HEK293 (cell line): ENCODE results near the gene PFDN5.
A peak's percentile ranks its signal among the peaks of the same experiment; 100 is the strongest.

ENCODE experiments used
- CTCF ChIA-PET: fragments of 350-600 bp; formaldehyde crosslinking; extraction: SDS; loops from one replicate; lab custom pipeline; 2021; ENCODE audit warnings: antibody characterized with exemption; lab: Yijun Ruan, JAX
- POLR2A ChIA-PET: fragments of 300-600 bp; formaldehyde crosslinking; extraction: SDS; loops from one replicate; lab custom pipeline; 2020; ENCODE audit warnings: antibody characterized with exemption, inconsistent platforms; lab: Yijun Ruan, JAX
- H3K27ac ChIP-seq: fragments of 200-500 bp; sonication (Bioruptor generic); 2 replicates; pipeline ENCODE4 v1.5.1; 2014; ENCODE audit warnings: low read depth, low read length, control low read depth, inconsistent platforms; ENCODE audit errors: extremely low read depth
- H3K36me3 ChIP-seq, 2 experiments: fragments of 200-500 bp in 1 of 2; sonication (Bioruptor generic) in 1 of 2; 1 replicate in 1 of 2; 2 replicates in 1 of 2; pipeline ENCODE4 v1.5.1; 2014 to 2017; ENCODE audit warnings: inconsistent platforms in 2 of 2, low read length in 2 of 2; ENCODE audit not compliant: control insufficient read depth in 2 of 2, insufficient read depth in 1 of 2
- H3K4me1 ChIP-seq: fragments of 200-500 bp; sonication (Bioruptor generic); 2 replicates; pipeline ENCODE4 v1.5.1; 2014; ENCODE audit warnings: mild to moderate bottlenecking, low read length, inconsistent platforms; ENCODE audit not compliant: control insufficient read depth, insufficient read depth
- H3K4me3 ChIP-seq: 2 replicates; pipeline ENCODE4 v1.5.1; 2011; ENCODE audit warnings: low read depth, mild to moderate bottlenecking, control low read depth, low read length, moderate library complexity
- H3K9me3 ChIP-seq: fragments of 200-500 bp; sonication (Bioruptor generic); 2 replicates; pipeline ENCODE4 v1.5.1; 2014; ENCODE audit warnings: low read depth, low read length, inconsistent platforms; ENCODE audit not compliant: control insufficient read depth, insufficient read depth
- BCL11A ChIP-seq: fragments of 450-650 bp; formaldehyde crosslinking; IDR thresholded peaks from 2 replicates; pipeline ENCODE4 v1.5.1; 2016; ENCODE audit warnings: low read depth, missing biosample characterization, missing genetic modification characterization
- GFI1B ChIP-seq: fragments of 450-650 bp; formaldehyde crosslinking; IDR thresholded peaks from 2 replicates; pipeline ENCODE4 v1.5.1; 2016; ENCODE audit warnings: missing biosample characterization, missing genetic modification characterization
- GLIS1 ChIP-seq: fragments of 450-650 bp; formaldehyde crosslinking; IDR thresholded peaks from 2 replicates; pipeline ENCODE4 v1.5.1; 2016; ENCODE audit warnings: missing biosample characterization, missing genetic modification characterization
- KLF1 ChIP-seq: fragments of 450-650 bp; formaldehyde crosslinking; IDR thresholded peaks from 2 replicates; pipeline ENCODE4 v1.5.1; 2016; ENCODE audit warnings: missing biosample characterization, missing genetic modification characterization
- KLF8 ChIP-seq: fragments of 450-650 bp; formaldehyde crosslinking; IDR thresholded peaks from 2 replicates; pipeline ENCODE4 v1.5.1; 2016; ENCODE audit warnings: missing biosample characterization, missing genetic modification characterization
- KLF9 ChIP-seq: fragments of 450-650 bp; formaldehyde crosslinking; IDR thresholded peaks from 2 replicates; pipeline ENCODE4 v1.5.1; 2016; ENCODE audit warnings: missing biosample characterization, missing genetic modification characterization, low read depth
- SALL2 ChIP-seq: fragments of 450-650 bp; formaldehyde crosslinking; IDR thresholded peaks from 2 replicates; pipeline ENCODE4 v1.5.0; 2017; ENCODE audit warnings: missing biosample characterization, mild to moderate bottlenecking, missing genetic modification characterization, borderline replicate concordance
- ZBTB48 ChIP-seq: fragments of 450-650 bp; formaldehyde crosslinking; IDR thresholded peaks from 2 replicates; pipeline ENCODE4 v1.5.1; 2016; ENCODE audit warnings: missing biosample characterization, missing genetic modification characterization
- ZFP37 ChIP-seq: fragments of 450-650 bp; formaldehyde crosslinking; IDR thresholded peaks from 2 replicates; pipeline ENCODE4 v1.5.1; 2016; ENCODE audit warnings: missing biosample characterization, missing genetic modification characterization
- ZFP41 ChIP-seq: fragments of 450-650 bp; formaldehyde crosslinking; IDR thresholded peaks from 2 replicates; pipeline ENCODE4 v1.5.1; 2016; ENCODE audit warnings: missing biosample characterization, missing genetic modification characterization, borderline replicate concordance
- ZNF133 ChIP-seq: fragments of 450-650 bp; formaldehyde crosslinking; IDR thresholded peaks from 2 replicates; pipeline ENCODE4 v1.5.1; 2016; ENCODE audit warnings: missing biosample characterization, missing genetic modification characterization
- ZNF138 ChIP-seq: fragments of 450-650 bp; formaldehyde crosslinking; IDR thresholded peaks from 2 replicates; pipeline ENCODE4 v1.5.1; 2016; ENCODE audit warnings: missing biosample characterization, missing genetic modification characterization, borderline replicate concordance
- ZNF211 ChIP-seq: fragments of 450-650 bp; formaldehyde crosslinking; IDR thresholded peaks from 2 replicates; pipeline ENCODE4 v1.5.1; 2016; ENCODE audit warnings: low read depth, missing biosample characterization, missing genetic modification characterization
- ZNF335 ChIP-seq: fragments of 450-650 bp; formaldehyde crosslinking; conservative IDR thresholded peaks from 2 replicates; pipeline ENCODE4 v1.5.1; 2016; ENCODE audit warnings: missing biosample characterization, missing genetic modification characterization
- ZNF48 ChIP-seq: fragments of 450-650 bp; formaldehyde crosslinking; IDR thresholded peaks from 2 replicates; pipeline ENCODE4 v1.5.1; 2016; ENCODE audit warnings: missing biosample characterization, missing genetic modification characterization
- ZNF571 ChIP-seq: fragments of 450-650 bp; formaldehyde crosslinking; IDR thresholded peaks from 2 replicates; pipeline ENCODE4 v1.5.0; 2017; ENCODE audit warnings: missing biosample characterization, missing genetic modification characterization
- ZNF600 ChIP-seq: fragments of 450-650 bp; formaldehyde crosslinking; IDR thresholded peaks from 2 replicates; pipeline ENCODE4 v1.5.1; 2016; ENCODE audit warnings: missing biosample characterization, missing genetic modification characterization
- ZNF664 ChIP-seq: fragments of 450-650 bp; formaldehyde crosslinking; IDR thresholded peaks from 2 replicates; pipeline ENCODE4 v1.5.1; 2016; ENCODE audit warnings: missing biosample characterization, missing genetic modification characterization
- TF ChIP-seq, protein P1 (sequence below): fragments of 450-650 bp; formaldehyde crosslinking; IDR thresholded peaks from 2 replicates; pipeline ENCODE4 v1.5.1; 2016; ENCODE audit warnings: missing biosample characterization, missing genetic modification characterization
- TF ChIP-seq, protein P2 (sequence below): fragments of 450-650 bp; formaldehyde crosslinking; IDR thresholded peaks from 2 replicates; pipeline ENCODE4 v1.5.1; 2016; ENCODE audit warnings: missing biosample characterization, missing genetic modification characterization

PFDN5 gene

DNA sequence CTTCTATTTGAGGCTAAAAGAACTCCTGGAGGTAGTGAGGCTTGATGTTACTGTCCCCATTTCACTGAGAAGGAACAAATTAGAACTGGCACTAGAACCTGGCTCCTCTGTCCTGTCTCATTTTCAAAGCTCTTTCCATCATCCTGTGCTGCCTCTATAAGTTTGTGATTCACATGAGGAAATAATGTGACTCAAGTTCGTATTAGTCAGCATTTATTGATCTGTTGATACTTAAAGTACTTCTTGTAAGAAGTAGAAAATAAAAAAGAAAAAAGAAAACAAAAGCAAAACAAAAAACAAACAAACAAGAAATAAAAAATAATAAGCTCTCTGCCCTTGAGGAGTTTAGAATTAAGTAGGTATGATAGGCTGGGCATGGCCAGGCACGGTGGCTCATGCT lies 29.6 kb upstream of the PFDN5 start:
- peak; percentile 30; the same call in 1 of the 2 replicates for TF ChIP-seq ZNF335 (tag by site-specific recombination)
- no peak for TF ChIP-seq GLIS1
- no peak for TF ChIP-seq ZNF664 (tag by site-specific recombination)
- no peak for TF ChIP-seq ZNF211 (tag by site-specific recombination)
- TF ChIP-seq ZNF133 (tag by site-specific recombination), result no peak
- TF ChIP-seq ZFP37 (tag by site-specific recombination), result no peak
- TF ChIP-seq SALL2 (tag by site-specific recombination), result 0 out of 2 replicates have a peak, but pooled peaks have one; percentile 16
- TF ChIP-seq ZBTB48 (tag by site-specific recombination), result no peak
- TF ChIP-seq, protein P1, sequence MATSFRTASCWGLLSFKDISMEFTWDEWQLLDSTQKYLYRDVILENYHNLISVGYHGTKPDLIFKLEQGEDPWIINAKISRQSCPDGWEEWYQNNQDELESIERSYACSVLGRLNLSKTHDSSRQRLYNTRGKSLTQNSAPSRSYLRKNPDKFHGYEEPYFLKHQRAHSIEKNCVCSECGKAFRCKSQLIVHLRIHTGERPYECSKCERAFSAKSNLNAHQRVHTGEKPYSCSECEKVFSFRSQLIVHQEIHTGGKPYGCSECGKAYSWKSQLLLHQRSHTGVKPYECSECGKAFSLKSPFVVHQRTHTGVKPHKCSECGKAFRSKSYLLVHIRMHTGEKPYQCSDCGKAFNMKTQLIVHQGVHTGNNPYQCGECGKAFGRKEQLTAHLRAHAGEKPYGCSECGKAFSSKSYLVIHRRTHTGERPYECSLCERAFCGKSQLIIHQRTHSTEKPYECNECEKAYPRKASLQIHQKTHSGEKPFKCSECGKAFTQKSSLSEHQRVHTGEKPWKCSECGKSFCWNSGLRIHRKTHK (tag by site-specific recombination), result peak; percentile 8; the same call in 1 of the 2 replicates
- TF ChIP-seq ZNF48 (tag by site-specific recombination), result no peak
- no peak for TF ChIP-seq GFI1B
- TF ChIP-seq ZNF600 (tag by site-specific recombination), result no peak
- TF ChIP-seq BCL11A (tag by site-specific recombination), result no peak
- TF ChIP-seq ZNF138 (tag by site-specific recombination), result no peak
- Histone ChIP-seq H3K27ac (no peak overlapping the region), H3K4me3 (no peak overlapping the region), H3K4me1 (peaks cover 5% of the 10 kb centered on the region; the same call in 1 of the 2 replicates), H3K9me3 (no peaks in the 10 kb centered on the region), H3K36me3 (peaks cover under 1 to 20% of the 10 kb centered on the region in 2 experiments; a peak in 2 of 3 replicates)
- ChIA-PET CTCF (interaction anchor here (1.4 to 6.7 kb wide), 2 partner anchors 14 to 54 kb away, joined by 6 to 144 read pairs; partner anchors contain the start of gene ITGB7), POLR2A (interaction anchor here (0.5 to 0.7 kb wide), 2 partner anchors 42 to 234 kb away, joined by 3 to 4 read pairs; no protein-coding TSS in a partner anchor)

DNA sequence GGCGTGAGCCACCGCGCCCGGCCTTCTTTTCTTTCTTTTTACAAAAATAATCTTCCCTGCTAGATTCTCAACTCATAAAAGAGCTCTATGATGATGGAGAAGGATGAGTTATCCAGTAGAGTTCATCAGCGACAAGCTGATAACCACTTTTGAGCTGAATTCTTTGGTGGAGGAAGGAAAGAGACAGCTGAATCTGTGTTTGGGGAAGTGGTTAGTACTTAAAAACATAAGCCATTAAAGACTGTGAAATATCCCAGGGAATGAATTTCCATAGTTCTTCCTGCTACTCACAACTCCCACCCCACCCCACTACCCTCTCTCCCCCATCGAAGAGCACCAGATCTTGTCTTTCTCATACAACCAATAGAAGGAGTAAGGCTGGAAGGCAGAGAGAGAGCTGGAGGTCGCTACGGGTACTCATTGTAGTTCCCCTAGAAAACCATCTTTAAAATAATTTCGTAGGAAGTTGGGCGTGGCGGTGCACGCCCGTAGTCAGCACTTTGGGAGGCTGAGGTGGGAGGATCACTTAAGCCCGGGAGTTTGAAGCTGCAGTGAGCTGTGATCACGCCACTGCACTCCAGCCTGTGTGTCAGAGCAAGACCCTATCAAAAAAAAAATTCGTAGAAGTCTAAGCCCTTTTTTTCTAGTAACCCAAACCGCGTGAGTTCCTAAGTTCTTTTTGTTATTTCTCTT lies 27.9 kb upstream of the PFDN5 start:
- peaks cover 5% of the 10 kb centered on the region; the same call in 1 of the 2 replicates for H3K4me1 ChIP-seq
- TF ChIP-seq ZNF571 (tag by site-specific recombination) (no peak), ZFP41 (tag by site-specific recombination) (no peak), KLF9 (tag by site-specific recombination) (peak; percentile 53; the same call in 1 of the 2 replicates), KLF8 (no peak), KLF1 (tag by site-specific recombination) (peak; percentile 62), ZNF138 (tag by site-specific recombination) (no peak)
- TF ChIP-seq, protein P2, sequence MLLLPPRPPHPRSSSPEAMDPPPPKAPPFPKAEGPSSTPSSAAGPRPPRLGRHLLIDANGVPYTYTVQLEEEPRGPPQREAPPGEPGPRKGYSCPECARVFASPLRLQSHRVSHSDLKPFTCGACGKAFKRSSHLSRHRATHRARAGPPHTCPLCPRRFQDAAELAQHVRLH (tag by site-specific recombination), result no peak
- TF ChIP-seq, all 188 proteins: peak for 2
- Histone ChIP-seq H3K9me3 (no peaks in the 10 kb centered on the region), H3K36me3 (peaks cover 11 to 33% of the 10 kb centered on the region in 2 experiments; a peak in 2 of 3 replicates), H3K27ac (peak overlapping the region; percentile 75; the same call in 1 of the 2 replicates), H3K4me3 (no peak overlapping the region)
- ChIA-PET CTCF (interaction anchor here (0.6 to 6.7 kb wide), 17 partner anchors 11 to 689 kb away, joined by 3 to 144 read pairs (median 5); partner anchors contain the start of genes AAAS, ITGB7 and ZNF740), POLR2A (interaction anchor here (0.8 to 3.8 kb wide), 14 partner anchors 11 to 188 kb away, joined by 3 to 22 read pairs (median 4); partner anchors contain the start of genes CSAD, ITGB7, MYG1 and PFDN5)
